ENCODE data around the gene MDGA2.

- TF ChIP-seq, protein P1, sequence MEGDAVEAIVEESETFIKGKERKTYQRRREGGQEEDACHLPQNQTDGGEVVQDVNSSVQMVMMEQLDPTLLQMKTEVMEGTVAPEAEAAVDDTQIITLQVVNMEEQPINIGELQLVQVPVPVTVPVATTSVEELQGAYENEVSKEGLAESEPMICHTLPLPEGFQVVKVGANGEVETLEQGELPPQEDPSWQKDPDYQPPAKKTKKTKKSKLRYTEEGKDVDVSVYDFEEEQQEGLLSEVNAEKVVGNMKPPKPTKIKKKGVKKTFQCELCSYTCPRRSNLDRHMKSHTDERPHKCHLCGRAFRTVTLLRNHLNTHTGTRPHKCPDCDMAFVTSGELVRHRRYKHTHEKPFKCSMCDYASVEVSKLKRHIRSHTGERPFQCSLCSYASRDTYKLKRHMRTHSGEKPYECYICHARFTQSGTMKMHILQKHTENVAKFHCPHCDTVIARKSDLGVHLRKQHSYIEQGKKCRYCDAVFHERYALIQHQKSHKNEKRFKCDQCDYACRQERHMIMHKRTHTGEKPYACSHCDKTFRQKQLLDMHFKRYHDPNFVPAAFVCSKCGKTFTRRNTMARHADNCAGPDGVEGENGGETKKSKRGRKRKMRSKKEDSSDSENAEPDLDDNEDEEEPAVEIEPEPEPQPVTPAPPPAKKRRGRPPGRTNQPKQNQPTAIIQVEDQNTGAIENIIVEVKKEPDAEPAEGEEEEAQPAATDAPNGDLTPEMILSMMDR (IDR thresholded peaks at IDR 0.05; ENCODE audit: insufficient read depth, low read length, poor library complexity, severe bottlenecking) = no peak
- TF ChIP-seq EZH2phosphoT487 (conservative IDR thresholded peaks at IDR 0.05; ENCODE audit: low read length) = no peak
These were observed 35.2 kb upstream of the MDGA2 start for GRCh38 chr14:47710581-47710980.

Data from SU-DHL-6 (cell line).